ENCODE measurements around the gene FFAR1. TPM values are rescaled to one million over a fixed set of nuclear protein-coding genes. Genes with fewer than 3 reads are reported as not detected.

FFAR1 gene
- total and polyA plus RNA-seq, 2 donors (not counting 3 experiments of a cell fraction or from before 2014, with no cell fraction given), result not detected

DNA sequence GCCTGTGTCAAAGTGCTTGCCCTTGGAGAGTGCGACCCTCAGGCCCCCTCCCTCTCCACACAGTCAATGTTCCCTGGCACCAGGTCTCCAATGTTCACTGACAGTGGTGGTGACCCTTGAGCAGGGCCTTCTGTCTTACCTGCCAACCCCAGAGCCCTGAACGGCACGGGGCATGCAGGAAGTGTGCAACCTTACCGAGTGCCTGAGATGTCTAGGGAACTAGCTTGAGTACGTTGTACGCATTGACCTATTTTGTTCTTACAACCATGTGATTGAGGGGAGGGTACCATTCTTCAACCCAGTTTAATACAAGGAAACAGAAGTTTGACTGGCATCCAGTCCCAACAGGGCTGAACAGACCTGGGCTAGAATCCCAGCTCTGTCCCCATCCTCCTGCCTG lies 42.5 kb upstream of the FFAR1 start:
- no peaks in the 10 kb centered on the region for H3K27me3 ChIP-seq (ENCODE audit: control insufficient read depth in 2 of 2, insufficient read depth in 2 of 2, low read length in 2 of 2)
- no peak overlapping the region for H3K4me2 ChIP-seq (ENCODE audit: insufficient read depth, low read length)
- H3K4me3 ChIP-seq (replicated peaks in 1 of 3; ENCODE audit: insufficient read depth in 1 of 3, low read depth in 1 of 3, low read length in 3 of 3), result no peak overlapping the region
- H3K79me2 ChIP-seq (ENCODE audit: control insufficient read depth, insufficient read depth, low read length), result no peaks in the 10 kb centered on the region
- no peak overlapping the region for H2AFZ ChIP-seq (ENCODE audit: low read depth, low read length)
- H3K9ac ChIP-seq (replicated peaks; ENCODE audit: extremely low read depth, insufficient read depth, low read length), result no peak overlapping the region
- dilution Hi-C loops (cut with MboI; ENCODE audit: extremely low pct_ligation_motif_present, low sequenced_read_pairs), result no loop called here
- H3K9me3 ChIP-seq (replicated peaks; ENCODE audit: control insufficient read depth, insufficient read depth, low read length), result no peaks in the 10 kb centered on the region
- no TSS peak for BruUV-seq (replicated peaks)
- POLR2A ChIA-PET, result no interaction called here
- TF ChIP-seq FOS (IDR thresholded peaks at IDR 0.05; ENCODE audit: borderline replicate concordance, insufficient read depth, low read length) (no peak), POLR2A (IDR thresholded peaks at IDR 0.05; ENCODE audit: low read depth, low read length) (no peak), EZH2 (IDR thresholded peaks at IDR 0.05; ENCODE audit: borderline replicate concordance, low read depth, low read length, severe bottlenecking) (no peak), POLR2AphosphoS5 (IDR thresholded peaks at IDR 0.05; ENCODE audit: insufficient read depth, low read depth, low read length) (no peak), MYC (IDR thresholded peaks at IDR 0.05; ENCODE audit: low read depth, low read length) (no peak), JUN (IDR thresholded peaks at IDR 0.05; ENCODE audit: borderline replicate concordance, insufficient read depth, insufficient read length, low read depth) (no peak), GATA2 (IDR thresholded peaks at IDR 0.05; ENCODE audit: insufficient read depth, insufficient read length, low read depth, low read length) (no peak)
- TF ChIP-seq, protein P1, sequence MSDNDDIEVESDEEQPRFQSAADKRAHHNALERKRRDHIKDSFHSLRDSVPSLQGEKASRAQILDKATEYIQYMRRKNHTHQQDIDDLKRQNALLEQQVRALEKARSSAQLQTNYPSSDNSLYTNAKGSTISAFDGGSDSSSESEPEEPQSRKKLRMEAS (IDR thresholded peaks at IDR 0.05; ENCODE audit: insufficient read depth, insufficient read length), result no peak
- TF ChIP-seq, protein P2, sequence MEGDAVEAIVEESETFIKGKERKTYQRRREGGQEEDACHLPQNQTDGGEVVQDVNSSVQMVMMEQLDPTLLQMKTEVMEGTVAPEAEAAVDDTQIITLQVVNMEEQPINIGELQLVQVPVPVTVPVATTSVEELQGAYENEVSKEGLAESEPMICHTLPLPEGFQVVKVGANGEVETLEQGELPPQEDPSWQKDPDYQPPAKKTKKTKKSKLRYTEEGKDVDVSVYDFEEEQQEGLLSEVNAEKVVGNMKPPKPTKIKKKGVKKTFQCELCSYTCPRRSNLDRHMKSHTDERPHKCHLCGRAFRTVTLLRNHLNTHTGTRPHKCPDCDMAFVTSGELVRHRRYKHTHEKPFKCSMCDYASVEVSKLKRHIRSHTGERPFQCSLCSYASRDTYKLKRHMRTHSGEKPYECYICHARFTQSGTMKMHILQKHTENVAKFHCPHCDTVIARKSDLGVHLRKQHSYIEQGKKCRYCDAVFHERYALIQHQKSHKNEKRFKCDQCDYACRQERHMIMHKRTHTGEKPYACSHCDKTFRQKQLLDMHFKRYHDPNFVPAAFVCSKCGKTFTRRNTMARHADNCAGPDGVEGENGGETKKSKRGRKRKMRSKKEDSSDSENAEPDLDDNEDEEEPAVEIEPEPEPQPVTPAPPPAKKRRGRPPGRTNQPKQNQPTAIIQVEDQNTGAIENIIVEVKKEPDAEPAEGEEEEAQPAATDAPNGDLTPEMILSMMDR (IDR thresholded peaks at IDR 0.05; ENCODE audit: extremely low read depth in 1 of 2, insufficient read depth in 1 of 2, low read depth in 1 of 2, low read length in 2 of 2), result no peak
- DNase-seq (ENCODE audit: low read depth, low spot score) (no peak), FAIRE-seq (no peak)
- H3K36me3 ChIP-seq (ENCODE audit: control insufficient read depth in 2 of 2, extremely low read depth in 1 of 2, insufficient read depth in 2 of 2, low read length in 2 of 2), result no peaks in the 10 kb centered on the region
- intact Hi-C loops (cut with micrococcal nuclease), result no loop called here
- no peaks in the 10 kb centered on the region for H3K9me1 ChIP-seq (replicated peaks; ENCODE audit: control insufficient read depth, extremely low read depth, insufficient read depth, low read length)
- CTCF ChIA-PET, result interaction anchor here (1.0 to 1.5 kb wide), 2 partner anchors 9 to 190 kb away, joined by 4 to 6 read pairs; no protein-coding TSS in a partner anchor
- no peaks in the 10 kb centered on the region for H3K4me1 ChIP-seq (ENCODE audit: control insufficient read depth, extremely low read depth, insufficient read depth, low read length)
- no peak overlapping the region for H3K27ac ChIP-seq (ENCODE audit: insufficient read depth, low read depth, low read length)
- no peaks in the 10 kb centered on the region for H4K20me1 ChIP-seq (replicated peaks; ENCODE audit: control insufficient read depth, extremely low read depth, insufficient read depth, low read length)
